Ovary (tissue), 9 donors: ENCODE data around the gene GALNTL6. TPM values are rescaled to one million over a fixed set of nuclear protein-coding genes. Genes with fewer than 3 reads are reported as not detected.

Source experiments
- DNase-seq, 5 donors: peaks; one replicate each; pipeline ENCODE4 v3.0.0-alpha.2; 2019 to 2020
- H3K27ac ChIP-seq, 2 donors: fragments of 200-600 bp; one replicate each; pipeline versions ENCODE4 v1.5.1 to v1.8.0; 2019 to 2022
- H3K27me3 ChIP-seq: fragments of 200-600 bp; one replicate; pipeline ENCODE4 v1.8.0; 2022
- H3K36me3 ChIP-seq: fragments of 200-600 bp; sonication (generic); one replicate; pipeline ENCODE4 v1.5.1; 2019
- H3K4me1 ChIP-seq: one replicate; pipeline ENCODE4 v1.8.1; 2013; ENCODE audit warnings: mild to moderate bottlenecking, moderate library complexity; ENCODE audit not compliant: insufficient read depth
- H3K4me3 ChIP-seq: fragments of 200-600 bp; sonication (generic); one replicate; pipeline ENCODE4 v1.5.1; 2017
- H3K9me3 ChIP-seq, 2 donors: fragments of 200-600 bp in 1 of 2; sonication (generic) in 1 of 2; one replicate each; pipeline versions ENCODE4 v1.5.1 to v1.8.1; 2013 to 2019; ENCODE audit warnings: mild to moderate bottlenecking in 1 of 2, moderate library complexity in 1 of 2
- EP300 ChIP-seq: sonication (generic); formaldehyde crosslinking; IDR thresholded peaks from one replicate; pipeline ENCODE4 v1.6.1; 2017; ENCODE audit warnings: antibody characterized with exemption
- POLR2A ChIP-seq: fragments of 450-650 bp; IDR thresholded peaks from one replicate; pipeline ENCODE4 v1.6.1; 2017; ENCODE audit warnings: antibody characterized with exemption, mild to moderate bottlenecking, moderate library complexity
- WGBS, 3 donors: extraction: QIAGEN DNeasy Blood & Tissue Kit in 1 of 3; methylation state at CpG; one replicate each; pipeline versions ENCODE4 v1.1.5 to v1.1.7; 2013 to 2017; 5-methylcytosine and 5-hydroxymethylcytosine counted together
- intact Hi-C, 4 donors: fragments of 100-400 bp; cut with DNase I; formaldehyde crosslinking; loops; one replicate each; pipeline versions ENCODE4 v1.11.0 to v1.15.1; 2022 to 2023
- polyA plus RNA-seq, 2 donors: library from polyadenylated mRNA; stranded (reverse); fragments of 200-250 nt in 1 of 2; fragments of 350-450 nt in 1 of 2; fragmentation: Illumina TruSeq in 1 of 2; extraction: RNeasy Lipid Tissue Mini Kit (QIAGEN cat#74804) in 1 of 2; gene quantifications; one replicate each; pipeline ENCODE4 v1.2.3, GENCODE V29; 2013 to 2014
- total RNA-seq, 7 donors: library from RNA; depleted of rRNA in 2 of 7; stranded (reverse); fragments of >200 nt in 2 of 7; fragmentation: NEBNext Ultra II Directional in 3 of 7; extraction: Animal tissue kit (Norgen Biotek cat#: 25700) in 3 of 7; gene quantifications; one replicate each; pipeline versions ENCODE4 v1.1.0 to v1.2.4, GENCODE V29; 2016 to 2023
- TF ChIP-seq, protein P1 (sequence below), 3 donors: fragments of 450-650 bp in 2 of 3; fragments of 200-600 bp in 1 of 3; IDR thresholded peaks; one replicate each; pipeline versions ENCODE4 v1.5.1 to v1.8.0; 2016 to 2022; ENCODE audit warnings: antibody characterized with exemption in 3 of 3, mild to moderate bottlenecking in 1 of 3
- donor health status: DM: no; HTN: no; CAD: no; lungs with moderate emphysema.
- donor health status: DM: no; HTN: no; CAD: no.
- donor health status: Bipolar disorder and iron deficiency.
- donor health status: DM: yes; HTN: yes; CAD: no.
- donor health status: DM: no; HTN: no; CAD: no.
- donor health status: DM: yes; HTN: yes; CAD: no.

The GALNTL6 gene
- total and polyA plus RNA-seq, 9 donors = 0.11 to 1.8 TPM; not detected in 7

DNA sequence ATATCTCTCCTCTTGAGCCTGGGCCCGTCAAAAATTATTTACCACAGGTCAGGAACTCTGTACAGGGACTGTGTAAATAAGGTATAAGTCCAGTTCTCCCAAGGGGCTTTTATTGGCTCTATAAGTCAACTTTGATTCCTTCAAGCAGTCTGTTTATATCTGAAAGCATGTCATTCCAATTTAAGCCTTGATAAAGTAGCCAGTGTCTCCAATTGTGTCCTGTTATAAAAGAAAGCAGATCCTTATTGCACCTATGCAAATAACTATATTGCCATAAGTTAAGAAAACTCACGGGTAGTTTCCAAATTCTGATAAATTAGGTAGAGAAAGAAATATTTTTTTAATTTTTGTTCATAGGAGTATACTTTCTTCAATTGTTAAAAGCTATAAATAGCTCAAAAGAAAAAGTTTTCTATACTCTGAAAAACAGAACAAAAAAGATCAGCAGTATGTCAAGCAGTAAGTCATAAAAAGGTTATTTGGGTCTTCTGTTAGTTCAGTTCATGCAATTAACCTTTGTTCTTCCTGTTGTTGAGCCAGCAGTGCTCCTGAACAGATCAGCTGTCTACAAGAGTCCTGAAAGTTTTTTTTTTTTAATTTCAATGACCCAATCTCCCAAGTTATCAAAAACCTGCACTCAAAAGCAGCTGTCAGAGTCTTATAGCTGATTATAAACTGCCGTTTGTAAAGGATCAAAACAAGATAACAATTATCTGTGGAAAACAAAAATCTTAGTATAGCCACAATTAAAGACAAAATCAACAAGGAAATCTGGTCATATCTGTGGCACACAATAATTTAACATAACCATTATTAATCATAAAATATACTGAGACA is 1177.0 kb downstream of the GALNTL6 start:
- intact Hi-C loops = no loop called here
- Histone ChIP-seq H3K9me3 (no peaks in the 10 kb centered on the region), H3K27me3 (no peaks in the 10 kb centered on the region), H3K27ac (no peak overlapping the region), H3K4me1 (no peaks in the 10 kb centered on the region), H3K36me3 (no peaks in the 10 kb centered on the region), H3K4me3 (no peak overlapping the region)
- no peak for DNase-seq
- 32 to 52% (median 45%) methylated on average over 3 of the region's 3 CpGs for WGBS, 3 donors
- TF ChIP-seq, protein P1, sequence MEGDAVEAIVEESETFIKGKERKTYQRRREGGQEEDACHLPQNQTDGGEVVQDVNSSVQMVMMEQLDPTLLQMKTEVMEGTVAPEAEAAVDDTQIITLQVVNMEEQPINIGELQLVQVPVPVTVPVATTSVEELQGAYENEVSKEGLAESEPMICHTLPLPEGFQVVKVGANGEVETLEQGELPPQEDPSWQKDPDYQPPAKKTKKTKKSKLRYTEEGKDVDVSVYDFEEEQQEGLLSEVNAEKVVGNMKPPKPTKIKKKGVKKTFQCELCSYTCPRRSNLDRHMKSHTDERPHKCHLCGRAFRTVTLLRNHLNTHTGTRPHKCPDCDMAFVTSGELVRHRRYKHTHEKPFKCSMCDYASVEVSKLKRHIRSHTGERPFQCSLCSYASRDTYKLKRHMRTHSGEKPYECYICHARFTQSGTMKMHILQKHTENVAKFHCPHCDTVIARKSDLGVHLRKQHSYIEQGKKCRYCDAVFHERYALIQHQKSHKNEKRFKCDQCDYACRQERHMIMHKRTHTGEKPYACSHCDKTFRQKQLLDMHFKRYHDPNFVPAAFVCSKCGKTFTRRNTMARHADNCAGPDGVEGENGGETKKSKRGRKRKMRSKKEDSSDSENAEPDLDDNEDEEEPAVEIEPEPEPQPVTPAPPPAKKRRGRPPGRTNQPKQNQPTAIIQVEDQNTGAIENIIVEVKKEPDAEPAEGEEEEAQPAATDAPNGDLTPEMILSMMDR (IDR thresholded peaks at IDR 0.05) = no peak
- TF ChIP-seq POLR2A (no peak), EP300 (no peak)

DNA sequence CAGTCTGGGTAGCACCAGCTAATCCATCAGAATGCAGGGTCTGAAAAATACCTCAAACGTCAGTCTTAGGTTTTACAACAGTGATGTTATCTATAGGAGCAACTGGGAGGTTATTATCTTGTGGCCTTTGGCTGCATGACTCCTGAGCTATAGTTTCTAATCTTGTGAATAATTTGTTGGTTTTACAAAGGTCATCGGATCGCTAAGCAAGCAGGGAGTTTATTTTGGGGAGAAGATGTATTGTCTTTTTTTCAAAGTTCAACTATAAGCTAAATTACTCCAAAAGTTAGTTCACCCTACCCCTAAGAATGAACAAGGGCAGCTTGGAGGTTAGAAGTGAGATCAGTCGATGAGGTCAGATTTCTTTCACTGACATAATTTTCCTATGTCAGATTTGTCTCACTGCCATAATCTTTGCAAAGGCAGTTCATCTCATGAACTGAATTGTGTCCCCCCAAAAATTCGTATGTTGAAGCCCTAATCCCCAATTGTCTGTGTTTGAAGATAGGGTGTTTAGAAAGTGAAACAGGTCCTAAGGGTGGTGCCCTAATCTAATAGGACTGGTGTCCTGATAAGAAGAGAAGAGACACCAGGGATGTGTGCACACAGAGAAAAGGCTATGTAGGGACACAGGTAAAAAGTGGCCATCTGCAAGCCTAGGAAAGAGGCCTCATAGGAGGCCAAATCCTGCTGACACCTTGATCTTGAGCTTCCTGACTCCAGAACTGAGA is 1179.6 kb downstream of the GALNTL6 start:
- Histone ChIP-seq H3K27ac (no peak overlapping the region), H3K4me3 (no peak overlapping the region), H3K36me3 (no peaks in the 10 kb centered on the region), H3K9me3 (no peaks in the 10 kb centered on the region), H3K27me3 (no peaks in the 10 kb centered on the region), H3K4me1 (no peaks in the 10 kb centered on the region)
- TF ChIP-seq, protein P1 (IDR thresholded peaks at IDR 0.05) = no peak
- TF ChIP-seq POLR2A (no peak), EP300 (no peak)
- intact Hi-C loops = no loop called here
- 63 to 73% (median 68%) methylated on average over 5 of the region's 5 CpGs for WGBS, 3 donors
- DNase-seq = no peak

DNA sequence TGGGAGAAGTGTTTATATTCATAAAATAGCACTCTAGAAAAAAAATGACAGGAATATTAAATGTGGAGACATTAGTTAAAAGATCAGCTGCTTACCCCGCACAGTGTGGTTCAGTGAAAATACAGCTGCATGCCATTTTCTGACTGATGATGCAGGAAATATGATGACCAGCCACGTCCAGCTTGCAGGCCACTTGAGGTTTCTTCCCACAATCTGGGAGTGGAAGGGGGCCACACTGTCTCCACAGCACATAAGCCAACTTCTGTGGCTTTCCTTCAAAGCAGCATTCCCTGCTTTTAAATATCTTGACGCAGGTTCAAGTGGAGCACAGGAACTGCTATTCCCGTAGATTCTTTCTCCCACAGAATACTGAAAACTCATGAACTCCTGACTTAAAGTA is 1182.0 kb downstream of the GALNTL6 start:
- no peaks in the 10 kb centered on the region for H3K27me3 ChIP-seq
- H3K4me1 ChIP-seq = no peaks in the 10 kb centered on the region
- no peak for DNase-seq
- TF ChIP-seq POLR2A = no peak
- no peak for TF ChIP-seq EP300
- TF ChIP-seq, protein P1 (IDR thresholded peaks at IDR 0.05) = no peak
- H3K4me3 ChIP-seq = no peak overlapping the region
- no peak overlapping the region for H3K27ac ChIP-seq
- 68 to 79% (median 78%) methylated on average over 4 of the region's 4 CpGs for WGBS, 3 donors
- no peaks in the 10 kb centered on the region for H3K9me3 ChIP-seq
- intact Hi-C loops = no loop called here
- H3K36me3 ChIP-seq = no peaks in the 10 kb centered on the region

DNA sequence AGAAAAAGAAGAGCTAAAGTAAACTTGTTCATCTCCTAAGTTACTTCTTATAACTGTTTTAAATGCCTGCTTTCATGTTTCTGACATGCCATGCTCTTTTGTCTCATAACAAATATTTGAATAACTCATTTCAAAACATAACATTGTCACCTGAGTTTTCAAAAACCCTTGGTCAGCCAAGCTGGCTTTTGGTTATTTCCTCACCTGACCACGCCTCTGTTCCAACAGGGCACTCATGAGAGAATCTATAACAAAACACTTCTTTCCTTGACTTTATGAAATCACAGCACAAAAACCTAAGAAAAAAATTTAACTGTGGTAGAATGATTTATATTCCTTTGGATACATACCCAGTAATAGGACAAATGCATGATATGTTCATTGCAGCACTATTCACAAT is 1182.5 kb downstream of the GALNTL6 start:
- Histone ChIP-seq H3K4me1 (no peaks in the 10 kb centered on the region), H3K4me3 (no peak overlapping the region), H3K27ac (no peak overlapping the region), H3K9me3 (no peaks in the 10 kb centered on the region), H3K27me3 (no peaks in the 10 kb centered on the region), H3K36me3 (no peaks in the 10 kb centered on the region)
- TF ChIP-seq POLR2A (no peak), EP300 (no peak)
- TF ChIP-seq, protein P1 (IDR thresholded peaks at IDR 0.05) = no peak
- 92 to 96% (median 95%) methylated on average over 1 of the region's 1 CpG for WGBS, 3 donors
- DNase-seq = no peak
- intact Hi-C loops = no loop called here
